Ascending aorta (tissue), 2 donors: ENCODE results near the gene RSRC1. TPM values are rescaled to one million over a fixed set of nuclear protein-coding genes. Genes with fewer than 3 reads are reported as not detected.
"Not testable (repeated sequence)": the region's sequence is repeated elsewhere in the genome, so short reads cannot be mapped to it uniquely, and the experiment has no call there.

Experiments
- DNase-seq, 2 donors: peaks; one replicate each; pipeline ENCODE4 v3.0.0-alpha.2; 2019; ENCODE audit warnings: low spot score in 2 of 2
- H3K27ac ChIP-seq, 2 donors: fragments of 200-600 bp; sonication (generic); one replicate each; pipeline ENCODE4 v1.5.1; 2016 to 2017; ENCODE audit warnings: mild to moderate bottlenecking in 1 of 2
- H3K27me3 ChIP-seq: fragments of 200-600 bp; sonication (generic); one replicate; pipeline ENCODE4 v1.5.1; 2017
- H3K36me3 ChIP-seq, 2 donors: fragments of 200-600 bp; sonication (generic); one replicate each; pipeline ENCODE4 v1.5.1; 2016
- H3K4me1 ChIP-seq, 2 donors: fragments of 200-600 bp; sonication (generic); one replicate each; pipeline ENCODE4 v1.5.1; 2016 to 2017; ENCODE audit warnings: mild to moderate bottlenecking in 1 of 2
- H3K4me3 ChIP-seq, 2 donors: fragments of 200-600 bp; sonication (generic); one replicate each; pipeline ENCODE4 v1.5.1; 2016 to 2017; ENCODE audit warnings: mild to moderate bottlenecking in 1 of 2
- H3K9me3 ChIP-seq, 2 donors: fragments of 200-600 bp; sonication (generic); one replicate each; pipeline ENCODE4 v1.5.1; 2016
- intact Hi-C: fragments of 100-400 bp; cut with DNase I; formaldehyde crosslinking; loops from one replicate; pipeline ENCODE4 v1.15.1; 2023
- total RNA-seq: library from RNA; depleted of rRNA; stranded (reverse); fragments of >200 nt; gene quantifications from one replicate; pipeline ENCODE4 v1.1.0, GENCODE V29; 2016
- TF ChIP-seq, protein P1 (sequence below), 3 experiments: fragments of 200-600 bp in 2 of 3; fragments of 450-650 bp in 1 of 3; sonication (generic) in 2 of 3; IDR thresholded peaks; one replicate each; pipeline ENCODE4 v1.5.1; 2016 to 2019; ENCODE audit warnings: antibody characterized with exemption in 3 of 3, mild to moderate bottlenecking in 1 of 3, moderate library complexity in 1 of 3

RSRC1 gene
- total RNA-seq, 1 donor from 2014 or later = 28.0 TPM

DNA sequence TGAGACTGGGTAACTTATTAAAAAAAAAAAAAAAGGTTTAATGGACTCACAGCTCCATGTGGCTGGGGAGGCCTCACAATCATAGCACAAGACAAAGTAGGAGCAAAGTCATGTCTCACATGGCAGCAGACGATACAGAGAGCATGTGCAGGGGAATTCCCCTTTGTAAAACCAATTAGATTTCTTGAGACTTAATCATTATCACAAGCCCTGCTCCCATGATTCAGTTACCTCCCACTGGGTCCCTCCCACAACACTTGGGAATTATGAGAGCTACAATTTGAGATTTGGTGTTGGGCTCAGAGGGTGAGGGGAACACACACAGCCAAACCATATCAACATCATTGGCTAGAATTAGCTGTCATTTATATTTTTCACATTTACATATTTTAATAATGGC, 221.0 kb downstream of the RSRC1 start:
- no peak overlapping the region for H3K27ac ChIP-seq
- intact Hi-C loops = no loop called here
- no peak overlapping the region for H3K4me3 ChIP-seq
- no peaks in the 10 kb centered on the region for H3K4me1 ChIP-seq
- H3K9me3 ChIP-seq = no peaks in the 10 kb centered on the region
- no peaks in the 10 kb centered on the region for H3K27me3 ChIP-seq
- DNase-seq = no peak
- TF ChIP-seq, protein P1, sequence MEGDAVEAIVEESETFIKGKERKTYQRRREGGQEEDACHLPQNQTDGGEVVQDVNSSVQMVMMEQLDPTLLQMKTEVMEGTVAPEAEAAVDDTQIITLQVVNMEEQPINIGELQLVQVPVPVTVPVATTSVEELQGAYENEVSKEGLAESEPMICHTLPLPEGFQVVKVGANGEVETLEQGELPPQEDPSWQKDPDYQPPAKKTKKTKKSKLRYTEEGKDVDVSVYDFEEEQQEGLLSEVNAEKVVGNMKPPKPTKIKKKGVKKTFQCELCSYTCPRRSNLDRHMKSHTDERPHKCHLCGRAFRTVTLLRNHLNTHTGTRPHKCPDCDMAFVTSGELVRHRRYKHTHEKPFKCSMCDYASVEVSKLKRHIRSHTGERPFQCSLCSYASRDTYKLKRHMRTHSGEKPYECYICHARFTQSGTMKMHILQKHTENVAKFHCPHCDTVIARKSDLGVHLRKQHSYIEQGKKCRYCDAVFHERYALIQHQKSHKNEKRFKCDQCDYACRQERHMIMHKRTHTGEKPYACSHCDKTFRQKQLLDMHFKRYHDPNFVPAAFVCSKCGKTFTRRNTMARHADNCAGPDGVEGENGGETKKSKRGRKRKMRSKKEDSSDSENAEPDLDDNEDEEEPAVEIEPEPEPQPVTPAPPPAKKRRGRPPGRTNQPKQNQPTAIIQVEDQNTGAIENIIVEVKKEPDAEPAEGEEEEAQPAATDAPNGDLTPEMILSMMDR (IDR thresholded peaks at IDR 0.05) = no peak
- no peaks in the 10 kb centered on the region for H3K36me3 ChIP-seq

DNA sequence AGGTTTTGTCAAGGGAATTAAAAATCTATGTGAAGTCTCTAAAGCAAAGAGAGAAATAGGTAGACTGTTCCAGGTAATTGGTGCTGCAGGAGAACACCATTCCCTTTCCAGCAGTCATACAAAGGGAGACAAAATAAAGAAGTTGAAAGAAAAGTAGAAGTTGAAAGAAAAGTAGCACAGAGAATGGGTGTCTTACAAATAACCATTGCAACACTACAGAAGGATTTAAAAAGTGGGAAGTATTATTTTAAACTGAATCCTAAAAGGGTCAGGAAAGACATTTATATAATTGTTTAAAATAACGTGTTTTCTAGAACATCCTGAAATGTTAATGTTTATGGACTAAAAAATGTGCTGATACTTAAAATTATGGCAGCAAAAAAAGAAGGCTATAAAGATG, 223.8 kb downstream of the RSRC1 start:
- Histone ChIP-seq H3K27ac (no peak overlapping the region), H3K36me3 (no peaks in the 10 kb centered on the region), H3K27me3 (no peaks in the 10 kb centered on the region), H3K4me1 (no peaks in the 10 kb centered on the region), H3K9me3 (no peaks in the 10 kb centered on the region), H3K4me3 (no peak overlapping the region)
- intact Hi-C loops = no loop called here
- DNase-seq = no peak
- TF ChIP-seq, protein P1 (IDR thresholded peaks at IDR 0.05) = no peak

DNA sequence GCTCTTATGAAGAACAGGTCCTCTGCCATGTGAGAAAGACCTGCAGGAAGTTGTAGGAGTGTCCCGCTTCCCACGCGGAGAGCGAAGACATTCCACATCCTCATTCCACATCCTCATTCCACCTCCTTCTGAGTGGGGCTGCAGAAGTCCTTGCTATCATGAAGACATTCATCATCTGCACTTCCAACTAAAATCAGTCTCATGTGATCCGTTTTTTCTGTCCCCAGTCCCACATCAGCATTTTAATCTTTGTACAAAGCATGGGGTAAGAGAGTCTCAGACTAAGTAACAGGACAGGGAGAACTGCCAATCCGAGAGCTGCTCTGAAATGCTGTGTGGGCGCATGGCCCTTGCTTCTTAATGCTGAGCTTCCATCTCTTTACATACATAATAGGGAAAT, 227.2 kb downstream of the RSRC1 start:
- no peak for DNase-seq
- Histone ChIP-seq H3K36me3 (no peaks in the 10 kb centered on the region), H3K4me1 (no peaks in the 10 kb centered on the region), H3K27me3 (no peaks in the 10 kb centered on the region), H3K4me3 (no peak overlapping the region), H3K9me3 (no peaks in the 10 kb centered on the region), H3K27ac (no peak overlapping the region)
- TF ChIP-seq, protein P1 (IDR thresholded peaks at IDR 0.05) = no peak
- intact Hi-C loops = no loop called here

DNA sequence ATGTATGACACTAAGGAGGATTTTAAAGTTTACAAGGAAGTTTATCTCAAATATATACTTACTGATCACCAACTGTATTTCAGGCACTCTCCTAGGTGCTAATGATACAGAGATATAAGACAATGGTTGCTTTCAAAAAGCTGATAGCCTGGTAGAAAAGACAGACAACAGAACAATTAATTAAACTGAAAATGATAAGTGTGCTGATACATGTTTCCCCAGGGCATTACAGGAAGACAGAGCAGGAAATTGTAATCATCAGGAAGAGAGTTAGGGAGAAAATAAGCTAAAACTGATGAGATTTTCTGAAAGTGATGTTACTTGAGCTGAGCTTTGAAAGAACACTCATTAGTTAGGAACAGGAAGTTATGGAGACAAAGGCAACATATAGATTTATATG, 229.7 kb downstream of the RSRC1 start:
- Histone ChIP-seq H3K4me3 (no peak overlapping the region), H3K27me3 (no peaks in the 10 kb centered on the region), H3K27ac (no peak overlapping the region), H3K4me1 (no peaks in the 10 kb centered on the region), H3K9me3 (no peaks in the 10 kb centered on the region), H3K36me3 (no peaks in the 10 kb centered on the region)
- intact Hi-C loops = no loop called here
- TF ChIP-seq, protein P1 (IDR thresholded peaks at IDR 0.05) = no peak
- DNase-seq = no peak

DNA sequence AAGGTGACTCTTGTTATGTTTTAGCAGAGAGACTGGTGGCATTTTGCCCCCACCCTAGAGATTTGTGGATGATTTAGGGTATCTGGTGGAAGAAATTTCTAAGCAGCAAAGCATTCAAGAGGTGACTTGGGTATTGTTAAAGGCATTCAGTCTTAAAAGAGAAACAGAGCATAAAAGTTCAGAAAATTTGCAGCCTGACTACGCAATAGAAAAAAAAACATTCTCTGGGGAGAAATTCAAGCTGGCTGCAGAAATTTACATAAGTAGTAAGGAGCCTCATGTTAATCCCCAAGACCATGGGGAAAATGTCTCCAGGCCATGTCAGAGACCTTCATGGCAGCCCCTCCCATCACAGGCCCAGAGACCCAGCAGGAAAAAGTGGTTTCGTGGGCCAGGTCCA, 231.1 kb downstream of the RSRC1 start:
- H3K4me1 ChIP-seq, DNase-seq, H3K27ac ChIP-seq, intact Hi-C loops, H3K27me3 ChIP-seq, H3K9me3 ChIP-seq, H3K4me3 ChIP-seq, H3K36me3 ChIP-seq: not testable (repeated sequence)

DNA sequence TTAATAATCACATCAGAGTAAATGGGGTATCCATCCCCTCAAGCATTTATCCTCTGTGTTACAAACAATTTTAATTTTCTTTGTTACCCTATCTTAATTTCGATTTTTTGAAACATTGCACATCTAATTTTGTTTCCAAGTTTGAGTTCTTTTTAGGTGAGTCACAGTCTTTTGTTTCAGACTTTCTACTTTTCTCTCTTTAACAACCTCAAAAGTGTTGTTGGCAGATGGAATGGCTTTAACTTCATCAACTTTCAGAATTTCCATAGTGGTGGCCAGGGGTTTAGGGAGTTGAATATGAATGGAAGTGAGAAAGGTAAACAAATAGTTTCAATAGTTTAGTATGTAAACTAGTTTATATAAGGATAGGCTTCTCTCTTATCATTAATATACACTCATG, 238.1 kb downstream of the RSRC1 start:
- TF ChIP-seq, protein P1 (IDR thresholded peaks at IDR 0.05) = no peak
- intact Hi-C loops = no loop called here
- H3K4me3 ChIP-seq = no peak overlapping the region

More for the DNA sequence above, 238.1 kb downstream of the RSRC1 start:
- Histone ChIP-seq H3K4me1 (no peaks in the 10 kb centered on the region), H3K9me3 (peaks cover 0 to 5% of the 10 kb centered on the region in 2 donors), H3K36me3 (no peaks in the 10 kb centered on the region), H3K27me3 (no peaks in the 10 kb centered on the region), H3K27ac (no peak overlapping the region)
- DNase-seq = no peak
